ENCODE results near the gene TIMP2.
"Not testable (repeated sequence)": the region's sequence is repeated elsewhere in the genome, so short reads cannot be mapped to it uniquely, and the experiment has no call there.

The TIMP2 gene

DNA sequence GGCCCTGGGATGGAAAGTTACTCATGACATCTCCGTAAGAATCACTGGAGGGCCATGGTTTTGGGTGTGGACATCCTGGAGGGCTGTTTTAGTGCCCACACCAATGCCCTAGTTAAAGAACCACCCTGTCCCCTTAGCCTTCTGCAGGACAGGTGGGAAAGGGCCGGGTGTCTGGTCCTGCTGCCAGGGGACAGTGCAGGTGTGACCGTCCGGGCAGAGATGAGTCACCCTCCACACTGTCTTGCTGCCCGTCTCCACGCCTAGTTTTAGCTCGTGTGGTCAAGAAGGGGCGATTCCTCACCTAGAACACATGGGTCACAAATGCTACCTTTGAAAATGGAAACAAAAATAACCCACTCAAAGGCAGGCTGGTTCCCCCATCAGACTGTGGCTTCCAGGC lies 39.2 kb downstream of the TIMP2 start:
- no peak for DNase-seq

DNA sequence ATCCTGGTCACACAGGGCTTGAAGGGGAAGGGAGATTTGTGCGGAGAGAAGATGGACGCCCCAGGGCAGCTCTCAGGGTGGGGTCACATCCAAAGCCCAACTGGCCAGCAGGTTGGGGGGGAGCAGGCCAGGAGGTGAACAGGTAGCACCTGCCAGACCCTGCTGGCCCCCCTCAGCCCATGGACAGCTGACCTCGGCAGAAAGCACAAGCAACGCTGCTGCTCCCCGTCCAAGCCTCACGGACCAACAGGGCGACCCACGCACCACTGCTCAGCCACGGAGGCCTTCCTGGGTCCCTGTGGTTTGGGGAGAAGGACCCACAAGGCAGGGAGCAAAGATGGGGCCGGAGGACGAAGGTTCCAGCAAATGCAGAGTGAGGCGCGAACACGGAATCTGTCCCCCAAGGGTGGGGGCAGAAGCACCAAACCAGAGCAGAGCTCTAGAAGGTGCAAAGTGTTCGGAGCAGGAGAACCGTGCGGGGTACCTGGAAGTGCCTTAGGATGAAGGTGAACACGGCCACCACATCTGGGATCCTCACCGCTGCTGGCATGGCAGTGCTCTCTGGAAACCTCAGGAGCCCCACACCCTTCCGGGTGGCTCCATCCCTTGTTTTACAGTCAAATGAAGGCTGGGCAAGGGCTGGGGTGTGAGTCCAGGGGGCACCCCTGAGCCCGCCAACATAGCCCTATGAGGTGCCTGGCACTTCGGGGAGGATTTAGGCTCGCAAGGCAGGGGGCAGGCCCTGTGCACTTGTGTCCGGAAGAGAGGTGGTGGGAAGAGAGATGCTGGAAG lies 40.1 kb downstream of the TIMP2 start:
- DNase-seq = no peak

DNA sequence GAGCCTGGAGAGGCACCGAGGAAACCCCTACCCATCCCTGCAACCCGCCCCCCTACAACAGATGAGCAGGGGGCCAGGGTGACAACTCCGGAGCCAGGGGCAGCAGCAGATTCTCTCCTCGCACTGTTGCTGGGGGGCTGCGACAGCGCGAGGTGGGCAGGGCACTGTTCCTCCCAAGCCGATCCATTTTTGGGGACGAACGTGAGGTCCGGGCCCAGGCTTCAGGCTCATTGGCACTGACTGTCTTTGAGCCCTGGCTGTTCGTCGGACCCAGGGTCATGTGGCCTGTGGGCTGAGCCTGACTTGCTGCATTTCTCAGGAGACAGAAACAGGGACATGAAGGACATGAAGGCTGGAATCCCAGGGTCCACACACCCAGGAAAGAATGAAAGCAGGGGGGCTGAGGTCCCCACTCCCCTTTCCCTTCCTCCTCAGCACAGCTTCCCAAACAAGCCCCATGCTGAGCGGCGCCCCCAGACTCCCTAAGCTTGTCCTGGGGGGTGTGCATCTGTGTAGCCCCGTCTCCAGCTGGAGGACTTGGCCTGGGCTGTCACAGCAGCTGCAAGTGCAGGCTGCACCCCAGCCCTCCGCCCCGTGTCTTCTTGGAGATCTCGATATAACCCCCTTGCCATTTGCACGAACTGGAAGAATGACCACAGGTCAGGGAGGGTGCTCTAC lies 40.9 kb downstream of the TIMP2 start:
- DNase-seq = peak; percentile 20

GRCh38 chr17:78883533-78884131 lies 41.6 kb downstream of the TIMP2 start:
- DNase-seq = peak; percentile 59

DNA sequence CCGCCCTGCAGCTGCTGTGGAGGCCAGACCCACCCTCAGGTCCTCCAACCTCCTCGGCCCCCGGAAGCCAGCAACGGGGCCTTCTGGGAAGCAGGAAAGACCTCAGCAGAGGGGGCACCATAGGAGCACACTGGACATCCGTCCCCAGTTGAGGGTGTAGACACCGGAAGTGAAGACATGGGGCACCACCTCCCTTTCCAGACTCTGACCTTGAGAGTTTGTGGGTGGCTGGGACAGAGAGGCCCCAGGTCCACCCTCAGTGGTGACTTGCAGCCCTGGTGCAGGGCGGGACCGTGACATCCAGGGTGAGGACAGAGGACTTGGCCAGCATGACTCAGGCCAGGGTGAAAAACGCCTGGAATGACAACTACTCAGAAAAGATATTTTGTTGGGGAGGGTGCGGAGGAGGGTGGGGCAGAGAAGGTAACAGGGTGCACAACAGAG lies 42.1 kb downstream of the TIMP2 start:
- DNase-seq = peak; percentile 94

GRCh38 chr17:78882540-78883088 lies 42.6 kb downstream of the TIMP2 start:
- peak; percentile 40 for DNase-seq

DNA sequence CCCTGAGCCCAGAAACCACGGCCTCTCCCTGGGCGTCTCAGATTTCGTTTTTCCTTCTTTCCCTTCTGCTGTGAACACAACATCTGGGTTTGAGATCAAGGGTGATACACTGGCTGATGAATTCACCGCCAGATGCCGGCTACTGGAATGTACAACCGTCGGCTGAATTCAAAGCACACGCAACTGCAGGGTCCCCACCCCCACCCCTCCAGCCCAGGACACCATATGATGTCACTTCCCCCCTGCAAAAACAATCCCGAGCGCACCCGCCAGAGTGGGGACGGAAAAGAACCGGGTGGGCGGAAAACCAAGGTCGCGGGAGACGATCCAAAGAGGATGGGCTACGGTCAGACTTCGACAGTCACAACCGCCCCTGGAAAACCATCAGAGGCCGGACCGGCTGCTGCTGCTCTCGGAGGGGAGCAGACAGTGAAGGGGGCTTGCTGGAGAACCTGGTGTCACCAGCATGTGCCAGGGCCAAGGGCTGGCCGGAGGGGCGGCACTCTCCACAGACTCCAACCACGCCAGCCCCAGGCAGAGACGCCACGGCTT lies 45.5 kb downstream of the TIMP2 start:
- peak; percentile 55 for DNase-seq

- DNase-seq = no peak
Measured at GRCh38 chr17:78878871-78879527, 46.2 kb downstream of the TIMP2 start.

DNA sequence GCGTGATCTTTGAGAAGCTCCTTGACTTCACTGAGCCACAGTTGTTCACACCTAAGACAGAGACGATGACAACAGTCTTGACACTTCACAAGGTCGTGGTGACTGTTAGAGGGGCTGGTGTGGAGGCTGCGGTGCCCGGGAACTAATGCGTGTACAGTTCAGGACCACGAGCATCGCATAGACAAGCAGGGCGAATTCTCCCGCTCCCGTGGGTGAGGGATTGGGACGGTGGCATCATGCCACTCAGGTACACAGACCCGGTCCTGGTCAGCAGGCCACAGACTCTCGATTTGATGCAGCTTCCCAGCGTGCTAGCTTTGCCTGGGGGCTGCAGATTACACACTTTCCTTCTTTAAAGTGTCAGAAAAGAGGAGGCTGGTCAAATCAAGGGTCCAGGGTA lies 46.9 kb downstream of the TIMP2 start:
- no peak for DNase-seq

DNA sequence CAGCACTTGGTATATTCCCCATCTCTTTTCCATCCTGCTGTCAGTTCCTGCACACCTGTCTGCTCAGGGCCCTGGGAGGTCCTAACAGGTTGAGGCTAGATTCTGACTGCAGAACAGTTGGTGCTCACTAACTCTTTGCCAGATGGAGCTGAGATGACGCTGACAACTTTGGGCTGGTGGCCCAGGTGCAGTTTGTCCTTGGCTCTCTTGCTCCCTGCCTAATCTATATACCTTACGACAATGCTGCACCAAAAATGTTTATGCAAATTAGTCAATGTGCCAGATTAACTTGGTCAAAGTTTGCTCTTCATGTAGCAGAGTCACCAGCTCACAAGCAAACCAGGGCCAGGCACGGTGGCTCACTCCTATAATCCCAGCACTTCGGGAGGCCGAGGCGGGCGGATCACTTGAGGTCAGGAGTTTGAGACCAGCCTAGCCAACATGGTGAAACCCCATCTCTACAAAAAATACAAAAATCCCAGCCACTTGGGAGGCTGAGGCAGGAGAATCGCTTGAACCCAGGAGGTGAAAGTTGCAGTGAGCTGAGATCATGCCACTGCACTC lies 48.2 kb downstream of the TIMP2 start:
- not testable (repeated sequence) for DNase-seq

GRCh38 chr17:78876094-78876597 lies 49.0 kb downstream of the TIMP2 start:
- no peak for DNase-seq

- DNase-seq = peak; percentile 48
Measured at GRCh38 chr17:78875363-78876093, 49.7 kb downstream of the TIMP2 start.

- no peak for DNase-seq
Measured at GRCh38 chr17:78873519-78874340, 51.5 kb downstream of the TIMP2 start.

DNA sequence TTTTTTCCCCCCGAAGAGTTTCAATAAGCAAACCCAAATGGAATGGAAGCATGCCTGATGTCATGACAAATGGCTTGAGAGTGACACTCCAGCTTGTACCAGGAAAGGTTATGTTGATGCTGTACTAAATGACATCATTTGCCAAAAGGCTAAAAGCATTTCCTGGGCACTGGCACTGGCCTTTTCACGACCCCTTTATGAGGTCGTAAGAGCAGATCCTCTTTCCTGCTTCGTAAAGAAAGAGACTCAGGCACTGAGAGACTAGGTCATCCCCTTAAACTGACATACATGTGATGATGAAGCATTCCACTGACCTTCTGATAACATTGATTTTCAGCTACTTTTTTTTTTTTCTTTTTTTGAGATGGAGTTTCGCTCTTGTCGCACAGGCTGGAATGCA lies 52.7 kb downstream of the TIMP2 start:
- DNase-seq = peak; percentile 73

- DNase-seq = no peak
Measured at GRCh38 chr17:78870621-78871020, 54.6 kb downstream of the TIMP2 start.

DNA sequence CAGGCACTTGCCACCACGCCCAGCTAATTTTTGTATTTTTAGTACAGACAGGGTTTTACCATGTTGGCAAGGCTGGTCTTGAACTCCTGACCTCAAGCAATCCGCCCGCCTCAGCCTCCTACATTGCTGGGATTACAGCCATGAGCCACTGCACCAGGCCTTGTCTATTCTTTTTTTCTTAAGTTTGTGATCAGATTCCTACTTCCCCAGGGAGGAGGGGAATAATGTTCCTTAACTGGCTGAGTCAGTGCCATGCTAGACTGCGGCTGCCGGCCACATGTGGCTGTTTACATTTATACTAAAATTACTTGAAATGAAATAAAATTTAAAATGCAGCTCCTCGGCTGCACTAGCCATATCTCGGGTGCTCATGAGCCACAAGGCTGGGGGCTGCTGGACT lies 56.8 kb downstream of the TIMP2 start:
- DNase-seq = no peak

DNA sequence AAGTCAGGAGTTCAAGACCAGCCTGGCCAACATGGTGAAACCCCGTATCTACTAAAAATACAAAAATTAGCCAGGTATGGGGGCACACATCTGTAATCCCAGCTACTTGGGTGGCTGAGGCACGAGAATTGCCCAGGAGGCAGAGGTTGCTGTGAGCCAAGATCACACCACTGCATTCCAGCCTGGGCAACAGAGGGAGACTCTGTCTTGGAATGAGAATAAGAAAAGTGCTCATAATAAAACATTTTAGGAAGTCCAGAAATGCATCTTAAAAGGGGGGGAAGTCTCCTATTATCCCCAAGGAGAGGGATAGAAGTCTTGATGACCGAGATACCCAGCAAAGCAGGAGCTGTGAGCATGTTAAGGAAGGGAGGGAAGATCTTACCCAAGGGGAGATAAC lies 58.1 kb downstream of the TIMP2 start:
- not testable (repeated sequence) for DNase-seq

GRCh38 chr17:78865682-78866390 lies 59.4 kb downstream of the TIMP2 start:
- DNase-seq = peak; percentile 76

DNA sequence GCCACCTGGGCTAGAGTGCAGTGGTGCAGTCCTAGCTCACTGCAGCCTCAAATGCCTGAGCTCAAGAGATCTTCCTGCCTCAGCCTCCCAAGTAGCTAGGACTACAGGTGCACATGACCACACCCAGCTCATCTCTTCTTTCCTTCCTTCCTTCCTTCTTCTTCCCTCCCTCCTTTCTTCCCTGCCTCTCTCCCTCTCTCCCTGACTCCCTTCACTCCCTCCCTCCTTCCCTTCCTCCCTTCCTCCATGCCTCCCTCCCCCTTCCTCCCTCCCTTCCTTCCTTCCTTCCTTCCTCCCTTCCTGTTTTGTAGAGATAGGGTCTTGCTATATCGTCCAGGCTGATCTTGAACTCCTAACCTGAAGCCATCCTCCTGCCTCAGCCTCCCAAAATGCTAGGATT lies 61.1 kb downstream of the TIMP2 start:
- DNase-seq = no peak

Measured in inflammatory macrophage treated with lipopolysaccharide for 4 hours (primary cell).